ENCODE data around the gene ANKRD34A. TPM values are rescaled to one million over a fixed set of nuclear protein-coding genes. Genes with fewer than 3 reads are reported as not detected.

ANKRD34A gene
- total and polyA plus RNA-seq, 2 of the 4 experiments (the other 2 are of a cell fraction), result 0.90 to 1.9 TPM

- no peaks in the 10 kb centered on the region for H4K20me1 ChIP-seq (ENCODE audit: insufficient read depth, low read length)
- H3K36me3 ChIP-seq (ENCODE audit: control insufficient read depth, insufficient read depth, low read length), result no peaks in the 10 kb centered on the region
- no peak overlapping the region for H3K18ac ChIP-seq (ENCODE audit: low read depth, low read length)
- no peak overlapping the region for H3K4me3 ChIP-seq (ENCODE audit: insufficient read depth, low read depth, low read length)
- ATAC-seq (ENCODE audit: low read depth), result no peak
- 0 out of 2 replicates have a peak overlapping the region, but pooled peaks have one; percentile 63 for H2AK5ac ChIP-seq (ENCODE audit: low read depth, low read length)
- H3K9me1 ChIP-seq (ENCODE audit: insufficient read depth, low read length), result peaks cover 8% of the 10 kb centered on the region
- in situ Hi-C loops (cut with MboI; ENCODE audit: low sequenced_read_pairs) (no loop called here), intact Hi-C loops (cut with micrococcal nuclease) (no loop called here), dilution Hi-C loops (cut with HindIII; ENCODE audit: low sequenced_read_pairs, unreplicated experiment) (no loop called here)
- peaks cover 0 to 4% of the 10 kb centered on the region in 2 experiments; a peak in 1 of 4 replicates for H3K79me1 ChIP-seq (ENCODE audit: low read depth in 1 of 2, low read length in 2 of 2)
- ChIA-PET POLR2A (ENCODE audit: unreplicated experiment) (no interaction called here), CTCF (no interaction called here)
- H3K4ac ChIP-seq (ENCODE audit: low read depth, low read length), result peak overlapping the region; percentile 54; the same call in 1 of the 2 replicates
- BruUV-seq (replicated peaks), result no TSS peak
- DNase-seq, result no peak
- no peak overlapping the region for H2BK15ac ChIP-seq (ENCODE audit: low read depth, low read length)
- H2AK9ac ChIP-seq (replicated peaks; ENCODE audit: low read depth, low read length, poor library complexity), result peak overlapping the region; percentile 57
- no peak overlapping the region for H3K23ac ChIP-seq (ENCODE audit: low read depth, low read length)
- H2BK120ac ChIP-seq (ENCODE audit: low read depth, low read length), result peak overlapping the region; percentile 94; the same call in 1 of the 2 replicates
- peak overlapping the region; percentile 42; the same call in 1 of the 2 replicates for H2BK20ac ChIP-seq (ENCODE audit: low read depth, low read length)
- H3K4me2 ChIP-seq (ENCODE audit: low read depth, low read length), result no peak overlapping the region
- H2BK5ac ChIP-seq (ENCODE audit: low read depth, low read length, poor library complexity, severe bottlenecking), result peak overlapping the region; percentile 15
- no peak overlapping the region for H3K56ac ChIP-seq (ENCODE audit: extremely low read depth, insufficient read depth, low read length)
- no peak overlapping the region for H2AFZ ChIP-seq (replicated peaks; ENCODE audit: low read length, poor library complexity)
- H4K91ac ChIP-seq (ENCODE audit: insufficient read depth, low read depth, low read length), result no peak overlapping the region
- no peak overlapping the region for H3K27ac ChIP-seq (ENCODE audit: insufficient read depth, low read length)
- peak overlapping the region; percentile 35 to 91; a peak in 2 of 4 replicates for H4K8ac ChIP-seq (ENCODE audit: low read depth in 2 of 2, low read length in 2 of 2)
- H3K9me3 ChIP-seq (ENCODE audit: control insufficient read depth, insufficient read depth, low read length), result no peaks in the 10 kb centered on the region
- H4K5ac ChIP-seq (ENCODE audit: low read depth, low read length), result no peak overlapping the region
- no peaks in the 10 kb centered on the region for H3K27me3 ChIP-seq (ENCODE audit: control insufficient read depth, insufficient read depth, low read length)
- no peak overlapping the region; the same call in 1 of the 2 replicates for H3K14ac ChIP-seq (replicated peaks; ENCODE audit: low read depth, low read length)
- H3K4me1 ChIP-seq (ENCODE audit: control insufficient read depth, insufficient read depth, low read length), result peaks cover 13% of the 10 kb centered on the region
- WGBS, 2 experiments (ENCODE audit: extremely low coverage in 2 of 2, insufficient read length in 1 of 2), result no CpG with 5 or more reads among the region's 6 CpGs
- H3K9ac ChIP-seq (ENCODE audit: low read depth, low read length), result no peak overlapping the region
- TF ChIP-seq MAZ (IDR thresholded peaks at IDR 0.05; ENCODE audit: borderline replicate concordance, low read depth, low read length) (no peak), USF2 (IDR thresholded peaks at IDR 0.05; ENCODE audit: low read depth, low read length) (no peak)
Measured at GRCh38 chr1:145986551-145986950, 22.2 kb upstream of the ANKRD34A start.

Data from IMR-90 (cell line).